K562 (cell line): ENCODE data around the gene SECISBP2. TPM values are rescaled to one million over a fixed set of nuclear protein-coding genes. Genes with fewer than 3 reads are reported as not detected.
A peak's percentile ranks its signal among the peaks of the same experiment; 100 is the strongest.

Source experiments
- ARID3B ChIP-seq: fragments of 250-450 bp; sonication (Bioruptor Pico); IDR thresholded peaks from 2 replicates; pipeline ENCODE4 v1.4.0; 2020; ENCODE audit warnings: borderline replicate concordance
- ATF4 ChIP-seq: fragments of 450-650 bp; formaldehyde crosslinking; IDR thresholded peaks from 2 replicates; pipeline ENCODE4 v1.4.0; 2022; ENCODE audit warnings: mild to moderate bottlenecking, moderate library complexity
- BRCA1 ChIP-seq, 2 experiments: fragments of 450-650 bp in 1 of 2; sonication (generic) in 1 of 2; formaldehyde crosslinking in 1 of 2; IDR thresholded peaks; 2 replicates each; pipeline versions ENCODE4 v1.5.0 to v1.6.1; 2017 to 2020; ENCODE audit warnings: mild to moderate bottlenecking in 1 of 2, missing genetic modification reagents in 1 of 2
- DLX4 ChIP-seq: fragments of 250-450 bp; sonication (Bioruptor Pico); IDR thresholded peaks from 2 replicates; pipeline ENCODE4 v1.6.1; 2021; ENCODE audit warnings: mild to moderate bottlenecking
- HOXB6 ChIP-seq: fragments of 250-450 bp; sonication (Bioruptor Pico); IDR thresholded peaks from 2 replicates; pipeline ENCODE4 v1.5.1; 2022; ENCODE audit warnings: mild to moderate bottlenecking, borderline replicate concordance
- JUN ChIP-seq, 2 experiments: sonication (generic) in 1 of 2; formaldehyde crosslinking in 1 of 2; IDR thresholded peaks; 2 replicates each; pipeline versions ENCODE4 v1.6.1 to v1.8.0; 2012 to 2022; ENCODE audit warnings: borderline replicate concordance in 2 of 2, mild to moderate bottlenecking in 2 of 2, improper control_type of control experiment in 1 of 2, low read depth in 1 of 2, low read length in 1 of 2, missing genetic modification reagents in 1 of 2
- MYNN ChIP-seq, 2 experiments: sonication (generic); formaldehyde crosslinking in 1 of 2; IDR thresholded peaks; 2 replicates each; pipeline versions ENCODE4 v1.5.0 to v1.6.1; 2016 to 2020; ENCODE audit warnings: antibody characterized with exemption in 1 of 2, missing genetic modification reagents in 1 of 2
- NR0B1 ChIP-seq: fragments of 450-650 bp; IDR thresholded peaks from one replicate; pipeline ENCODE4 v1.6.1; 2018; ENCODE audit warnings: mild to moderate bottlenecking, moderate library complexity; ENCODE audit not compliant: partially characterized antibody
- SIN3A ChIP-seq, 2 experiments: fragments of 150-350 bp in 1 of 2; IDR thresholded peaks; 2 replicates each; pipeline ENCODE4 v1.6.1; 2011 to 2016; ENCODE audit warnings: borderline replicate concordance in 2 of 2, low read depth in 2 of 2, low read length in 2 of 2, mild to moderate bottlenecking in 2 of 2, moderate library complexity in 2 of 2; ENCODE audit not compliant: control insufficient read depth in 1 of 2
- SIN3B ChIP-seq: fragments of 450-650 bp; IDR thresholded peaks from 2 replicates; pipeline ENCODE4 v1.6.1; 2017; ENCODE audit warnings: low read depth, mild to moderate bottlenecking, moderate library complexity
- TAF9B ChIP-seq: fragments of 450-650 bp; IDR thresholded peaks from 2 replicates; pipeline ENCODE4 v1.6.1; 2018; ENCODE audit warnings: mild to moderate bottlenecking; ENCODE audit not compliant: partially characterized antibody
- THRA ChIP-seq: fragments of 450-650 bp; IDR thresholded peaks from 2 replicates; pipeline ENCODE4 v1.6.1; 2017; ENCODE audit warnings: mild to moderate bottlenecking, moderate library complexity
- ZBTB34 ChIP-seq: fragments of 250-450 bp; sonication (Bioruptor Pico); IDR thresholded peaks from 2 replicates; pipeline ENCODE4 v1.8.0; 2021; ENCODE audit warnings: mild to moderate bottlenecking, moderate library complexity
- ZBTB9 ChIP-seq: fragments of 450-650 bp; formaldehyde crosslinking; IDR thresholded peaks from 2 replicates; pipeline ENCODE4 v1.4.0; 2020; ENCODE audit warnings: mild to moderate bottlenecking, moderate library complexity
- ZNF347 ChIP-seq: fragments of 450-650 bp; formaldehyde crosslinking; IDR thresholded peaks from 2 replicates; pipeline ENCODE4 v1.4.0; 2020; ENCODE audit warnings: low read depth, mild to moderate bottlenecking, moderate library complexity
- polyA plus RNA-seq, 8 experiments: library from polyadenylated mRNA; depleted of rRNA in 4 of 8; stranded (reverse) in 5 of 8; unstranded in 3 of 8; fragments of >200 nt; fragmentation: Nextera tagmentation in 2 of 8; fragmentation: Illumina TruSeq in 1 of 8; extraction: Ambion mirVana in 2 of 8; extraction: Trizol in 1 of 8; gene quantifications; 2 replicates each; pipeline versions ENCODE4 v1.2.1 to v1.2.3, GENCODE V29; 2011 to 2014; ENCODE audit warnings: inconsistent platforms in 1 of 8, missing spikeins in 1 of 8
- total RNA-seq, 7 experiments: library from RNA; depleted of rRNA in 6 of 7; stranded (reverse); fragments of >200 nt in 6 of 7; fragmentation: Illumina TruSeq in 2 of 7; extraction: Trizol in 2 of 7; gene quantifications; 2 replicates each; pipeline versions ENCODE4 v1.2.1 to v1.2.3, GENCODE V29; 2011 to 2021; ENCODE audit warnings: low replicate concordance in 1 of 7

The SECISBP2 gene
- total and polyA plus RNA-seq, 9 of the 15 experiments (the other 6 are each of a cell fraction or from before 2014, with no cell fraction given) = 3.2 to 41.6 (median 26.1) TPM

- TF ChIP-seq THRA (no peak), HOXB6 (CRISPR knock-in tag) (no peak), ATF4 (CRISPR knock-in tag) (peak; percentile 83), DLX4 (CRISPR knock-in tag) (no peak), MYNN (IDR thresholded peaks at IDR 0.05) (no peak), MYNN (CRISPR knock-in tag; IDR thresholded peaks at IDR 0.05) (no peak), ZBTB34 (CRISPR knock-in tag) (no peak), BRCA1 (IDR thresholded peaks at IDR 0.05) (no peak), BRCA1 (CRISPR knock-in tag; IDR thresholded peaks at IDR 0.05) (no peak), ARID3B (CRISPR knock-in tag) (no peak), SIN3B (no peak), ZNF347 (CRISPR knock-in tag) (no peak), JUN (IDR thresholded peaks at IDR 0.05; ENCODE audit: borderline replicate concordance, low read depth, low read length) (no peak), JUN (CRISPR knock-in tag; IDR thresholded peaks at IDR 0.05; ENCODE audit: borderline replicate concordance) (no peak), NR0B1 (no peak), TAF9B (peak; percentile 14), ZBTB9 (CRISPR knock-in tag) (no peak), SIN3A (IDR thresholded peaks at IDR 0.05; ENCODE audit: borderline replicate concordance in 2 of 2, control insufficient read depth in 1 of 2, low read depth in 2 of 2, low read length in 2 of 2) (0 out of 4 replicates have a peak, but pooled peaks of 1 of the 2 experiments have one; percentile 34)
Observed at GRCh38 chr9:89319015-89319905, 960 bp downstream of the SECISBP2 start (continued).
